Kidney tubule cell (primary cell): Measurements from ENCODE around the gene ZCCHC7.

Experiments used
- DNase-seq: peaks from one replicate; pipeline ENCODE4 v3.0.0-alpha.2; 2018; ENCODE audit warnings: low spot score

The ZCCHC7 gene

GRCh38 chr9:37339923-37340322, 219.5 kb downstream of the ZCCHC7 start:
- DNase-seq, result peak; percentile 52

GRCh38 chr9:37340961-37341360, 220.6 kb downstream of the ZCCHC7 start:
- DNase-seq, result no peak

GRCh38 chr9:37341704-37342103, 221.3 kb downstream of the ZCCHC7 start:
- no peak for DNase-seq

GRCh38 chr9:37342493-37342892, 222.1 kb downstream of the ZCCHC7 start:
- no peak for DNase-seq

GRCh38 chr9:37342895-37343294, 222.5 kb downstream of the ZCCHC7 start:
- no peak for DNase-seq

- no peak for DNase-seq
These were observed 223.3 kb downstream of the ZCCHC7 start for GRCh38 chr9:37343724-37344123.

GRCh38 chr9:37345038-37345437, 224.7 kb downstream of the ZCCHC7 start:
- no peak for DNase-seq

- DNase-seq, result no peak
These were observed 228.5 kb downstream of the ZCCHC7 start for GRCh38 chr9:37348917-37349316.

GRCh38 chr9:37350486-37351190, 230.3 kb downstream of the ZCCHC7 start:
- peak; percentile 64 for DNase-seq

GRCh38 chr9:37353791-37354190, 233.4 kb downstream of the ZCCHC7 start:
- DNase-seq, result no peak

- no peak for DNase-seq
These were observed 242.1 kb downstream of the ZCCHC7 start for GRCh38 chr9:37362430-37362829.

- DNase-seq, result no peak
These were observed 242.8 kb downstream of the ZCCHC7 start for GRCh38 chr9:37363124-37363523.

GRCh38 chr9:37364136-37364535, 243.8 kb downstream of the ZCCHC7 start:
- DNase-seq, result no peak

- DNase-seq, result peak; percentile 7
These were observed 244.5 kb downstream of the ZCCHC7 start for GRCh38 chr9:37364751-37365360.

- DNase-seq, result no peak
These were observed 249.3 kb downstream of the ZCCHC7 start for GRCh38 chr9:37369671-37370070.

GRCh38 chr9:37370282-37370681, 249.9 kb downstream of the ZCCHC7 start:
- DNase-seq, result no peak

- DNase-seq, result no peak
These were observed 250.7 kb downstream of the ZCCHC7 start for GRCh38 chr9:37370968-37371563.

GRCh38 chr9:37371565-37372464, 251.4 kb downstream of the ZCCHC7 start:
- peak; percentile 6 for DNase-seq

- no peak for DNase-seq
These were observed 252.5 kb downstream of the ZCCHC7 start for GRCh38 chr9:37372839-37373238.

GRCh38 chr9:37373621-37374020, 253.2 kb downstream of the ZCCHC7 start:
- no peak for DNase-seq

- DNase-seq, result no peak
These were observed 254.5 kb downstream of the ZCCHC7 start for GRCh38 chr9:37374892-37375291.
